HG03103 (cell line): Measurements from ENCODE around the gene SRGAP3.

Experiments
- ATAC-seq: cut with Tn5 transposase; IDR thresholded peaks from one replicate; pipeline ENCODE4 v1.9.1; 2021; ENCODE audit warnings: low read depth; ENCODE audit not compliant: unreplicated experiment

Gene SRGAP3

DNA sequence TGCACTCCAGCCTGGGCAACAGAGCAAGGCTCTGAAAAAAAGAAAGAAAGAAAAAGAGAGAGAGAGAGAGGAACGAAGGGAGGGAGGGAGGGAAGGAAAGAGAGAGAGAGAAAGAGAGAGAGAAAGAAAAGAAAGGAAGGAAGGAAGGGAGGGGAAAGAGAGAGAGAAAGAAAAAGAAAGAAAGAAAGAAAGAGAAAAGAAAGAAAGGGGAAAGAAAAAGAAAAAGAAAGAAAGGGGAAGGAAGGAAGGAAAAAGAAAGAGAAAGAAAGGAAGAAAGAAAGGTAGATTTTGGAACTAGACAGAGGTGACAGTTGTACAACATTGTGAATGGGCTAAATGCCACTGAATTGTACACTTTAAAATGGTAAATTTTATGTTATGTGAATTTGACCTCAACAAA lies 5.3 kb upstream of the SRGAP3 start:
- no peak for ATAC-seq

DNA sequence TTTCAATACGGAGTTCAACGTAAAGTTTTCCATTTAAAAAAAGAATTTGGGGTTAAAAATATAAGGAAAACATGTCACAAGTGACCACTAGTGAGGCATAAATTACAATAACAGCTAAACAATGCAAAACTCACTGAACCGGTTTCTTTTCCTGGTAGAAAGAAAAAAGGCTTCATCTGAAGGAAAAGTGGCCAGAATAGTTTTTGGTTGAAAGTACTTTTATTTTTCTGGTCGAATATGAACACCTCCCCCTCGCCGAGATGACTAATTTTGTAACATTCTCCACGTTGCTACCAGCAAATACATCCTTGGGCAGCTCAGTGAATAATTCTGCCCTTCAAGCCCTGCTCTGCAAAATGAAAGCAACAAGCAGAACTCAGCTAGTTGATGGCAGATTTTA lies 3.9 kb upstream of the SRGAP3 start:
- ATAC-seq = no peak

GRCh38 chr3:9251055-9251786 lies 1.8 kb upstream of the SRGAP3 start:
- no peak for ATAC-seq

DNA sequence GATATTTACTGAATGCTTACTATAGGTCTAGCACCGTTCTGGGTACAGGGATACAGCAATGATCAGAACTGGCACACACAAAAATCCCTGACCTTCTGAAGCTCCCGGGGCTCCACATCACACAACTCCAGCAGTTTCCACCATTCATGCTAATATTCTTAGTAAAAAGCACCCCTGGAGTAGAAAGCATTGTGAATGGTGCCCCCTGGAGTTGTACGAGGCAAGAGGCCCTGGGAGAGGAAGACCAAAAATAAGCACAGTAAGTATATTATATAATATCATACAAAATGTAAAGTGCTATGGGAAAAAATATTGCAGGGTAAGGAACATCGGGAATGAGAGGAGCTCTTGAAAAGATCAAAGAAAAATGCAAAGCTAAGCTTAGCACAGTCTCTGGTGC lies 790 bp upstream of the SRGAP3 start:
- ATAC-seq = no peak

DNA sequence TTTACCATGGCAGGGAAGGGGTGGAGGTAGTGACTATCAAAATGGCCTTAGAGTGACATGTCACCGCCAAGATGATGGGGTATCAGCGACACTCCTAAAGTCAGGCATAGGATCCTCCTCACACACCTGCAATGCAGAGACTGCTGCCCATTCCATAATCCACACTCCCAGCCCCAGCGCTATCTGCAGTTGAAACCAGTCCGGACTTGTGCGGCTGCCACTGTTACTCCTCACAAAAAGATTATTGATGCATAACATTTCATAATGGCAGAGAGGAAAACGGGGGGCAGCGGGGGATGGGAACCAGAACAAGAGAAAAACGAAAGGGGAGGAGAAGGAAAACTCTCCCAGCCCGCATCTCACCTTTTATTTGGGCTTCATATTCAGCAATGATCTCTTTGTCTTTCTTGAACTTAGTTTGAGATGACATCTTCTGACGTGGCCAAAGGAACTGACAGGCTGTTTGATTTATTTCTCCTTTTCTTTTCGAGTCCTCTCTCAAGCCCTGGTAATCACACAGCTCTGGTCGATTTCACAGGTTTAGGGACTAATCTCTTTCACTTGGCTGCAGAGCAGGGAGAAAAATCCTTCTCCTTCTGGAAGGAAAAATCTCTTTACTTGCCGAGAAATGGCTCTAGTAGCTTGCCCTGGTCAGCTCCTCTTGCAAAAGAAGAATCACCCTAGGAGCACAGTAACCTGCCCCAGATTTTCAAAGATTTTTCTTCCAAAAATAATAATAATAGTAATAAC lies 749 bp downstream of the SRGAP3 start:
- ATAC-seq = no peak

DNA sequence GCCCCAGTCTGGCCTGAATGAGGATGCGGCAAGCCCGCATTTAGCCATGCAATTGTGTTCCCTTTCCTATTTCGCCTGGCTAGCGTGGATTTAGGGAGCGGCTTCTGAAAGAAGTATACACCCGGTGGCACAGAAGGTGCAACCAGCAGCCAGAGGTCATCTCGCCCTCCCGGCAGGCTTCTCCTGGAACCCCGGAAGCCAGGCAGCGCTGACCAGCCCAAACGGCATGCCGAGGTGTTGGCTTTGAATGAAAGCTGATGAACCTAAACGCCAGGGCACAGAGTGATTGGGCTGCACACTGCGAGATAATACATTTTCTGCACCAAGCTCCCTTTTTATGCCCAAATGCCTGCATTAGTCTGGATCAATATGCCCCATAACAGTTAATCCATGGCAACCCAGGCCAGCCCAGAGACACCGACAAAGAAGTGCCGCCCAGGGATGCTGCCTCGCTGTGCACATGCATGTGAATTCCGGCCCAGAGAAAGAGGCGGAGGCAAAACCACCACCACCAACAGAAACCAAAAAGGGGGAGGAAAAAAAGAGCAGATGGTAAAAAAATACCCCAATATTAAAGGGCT lies 1.4 kb downstream of the SRGAP3 start:
- no peak for ATAC-seq

- ATAC-seq = no peak
Observed at GRCh38 chr3:9247361-9247940, 2.0 kb downstream of the SRGAP3 start.

GRCh38 chr3:9246189-9246588 lies 3.3 kb downstream of the SRGAP3 start:
- no peak for ATAC-seq

- ATAC-seq = no peak
Observed at GRCh38 chr3:9244495-9245183, 4.8 kb downstream of the SRGAP3 start.

DNA sequence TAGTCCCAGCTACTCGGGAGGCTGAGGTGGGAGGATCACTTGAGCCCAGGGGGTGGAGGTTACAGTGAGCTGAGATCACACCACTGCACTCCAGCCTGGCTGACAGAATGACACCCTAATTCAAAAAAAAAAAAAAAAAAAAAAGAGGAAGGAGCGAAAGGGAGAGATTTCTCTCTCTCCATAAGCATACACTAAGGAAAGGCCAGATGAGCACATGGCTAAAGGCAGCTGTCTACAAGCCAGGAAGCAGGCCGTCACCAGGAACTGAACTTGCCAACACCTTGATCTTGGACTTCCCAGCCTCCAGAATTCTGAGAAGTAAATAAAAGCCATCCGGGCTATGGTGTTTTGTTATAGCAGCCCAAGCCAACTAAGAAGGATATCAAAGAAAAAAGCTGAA lies 7.5 kb downstream of the SRGAP3 start:
- ATAC-seq = no peak

- ATAC-seq = no peak
Observed at GRCh38 chr3:9239680-9240079, 9.8 kb downstream of the SRGAP3 start.

GRCh38 chr3:9238721-9239295 lies 10.6 kb downstream of the SRGAP3 start:
- ATAC-seq = no peak

DNA sequence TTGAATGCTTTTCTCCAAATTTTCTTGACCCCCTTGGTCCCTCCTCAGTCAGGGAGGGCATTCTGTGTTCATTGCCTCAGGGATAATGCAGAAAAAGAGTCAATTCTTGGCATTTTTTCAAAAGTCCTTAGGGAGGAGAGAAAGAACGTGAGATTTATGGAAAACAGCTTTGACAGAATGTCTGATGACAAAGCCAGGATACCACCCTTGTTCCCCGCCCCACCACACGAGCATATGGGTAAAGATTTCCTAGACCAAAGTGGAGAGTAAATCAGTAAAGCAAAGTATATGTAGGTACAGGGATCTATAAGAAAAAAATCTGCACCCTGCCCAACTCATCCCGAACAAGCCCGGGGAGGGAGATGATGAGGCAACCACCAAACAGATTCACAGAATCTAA lies 11.2 kb downstream of the SRGAP3 start:
- no peak for ATAC-seq

DNA sequence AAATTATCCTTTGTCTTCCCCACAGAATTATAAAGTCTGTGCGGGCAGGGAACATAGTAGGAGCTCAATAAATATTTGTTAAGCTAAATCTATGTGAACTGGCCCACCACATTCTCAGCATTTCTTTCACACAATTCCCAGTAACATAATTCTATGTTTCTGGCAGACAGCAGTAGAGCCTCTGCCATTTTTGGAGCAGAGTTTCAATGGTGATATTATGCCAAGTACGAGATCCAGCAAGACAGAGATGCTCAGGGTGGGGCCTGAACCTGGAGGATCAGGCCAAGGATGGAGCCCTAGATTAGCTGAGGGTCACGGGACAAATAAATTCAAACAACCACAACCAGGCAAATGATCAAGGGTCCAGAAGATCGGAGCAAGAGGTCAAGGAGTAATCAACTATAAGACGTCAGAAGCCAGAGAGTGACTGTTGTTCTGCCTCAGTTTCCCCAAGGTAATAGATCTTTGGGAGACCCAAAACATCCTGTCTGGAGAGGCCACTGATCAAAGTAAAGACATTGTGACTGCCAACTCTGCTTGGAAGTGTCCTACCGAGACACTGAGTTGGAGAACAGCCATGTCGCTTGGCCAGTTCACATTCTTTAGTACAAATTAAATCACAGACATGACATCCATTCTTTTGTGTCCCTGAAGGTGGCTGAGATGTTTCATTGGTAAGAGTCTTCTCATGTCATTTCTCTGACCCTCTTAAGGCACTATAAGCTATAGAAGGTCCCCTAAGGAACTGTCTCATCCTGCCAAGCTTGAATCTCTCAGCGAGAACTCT lies 15.4 kb downstream of the SRGAP3 start:
- no peak for ATAC-seq

GRCh38 chr3:9233101-9233500 lies 16.3 kb downstream of the SRGAP3 start:
- ATAC-seq = no peak

DNA sequence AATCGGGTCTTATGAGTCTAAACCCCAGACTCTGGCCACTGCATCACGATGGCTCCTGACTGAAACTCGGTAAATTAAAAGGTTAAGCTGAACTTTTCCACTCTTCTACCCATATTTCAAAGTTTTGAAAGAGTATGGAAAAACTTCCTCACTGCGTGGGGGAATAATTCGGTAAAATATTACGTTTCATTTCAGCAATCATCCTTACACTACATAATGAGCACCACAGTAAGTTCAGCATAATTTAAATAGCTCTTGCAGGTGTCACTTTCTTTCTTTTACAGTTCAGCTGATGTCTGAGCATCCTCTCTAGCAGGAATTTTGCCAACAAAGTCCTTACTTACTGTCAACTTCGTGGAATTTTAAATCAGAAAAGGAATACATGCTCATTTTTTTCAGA lies 17.5 kb downstream of the SRGAP3 start:
- ATAC-seq = no peak

DNA sequence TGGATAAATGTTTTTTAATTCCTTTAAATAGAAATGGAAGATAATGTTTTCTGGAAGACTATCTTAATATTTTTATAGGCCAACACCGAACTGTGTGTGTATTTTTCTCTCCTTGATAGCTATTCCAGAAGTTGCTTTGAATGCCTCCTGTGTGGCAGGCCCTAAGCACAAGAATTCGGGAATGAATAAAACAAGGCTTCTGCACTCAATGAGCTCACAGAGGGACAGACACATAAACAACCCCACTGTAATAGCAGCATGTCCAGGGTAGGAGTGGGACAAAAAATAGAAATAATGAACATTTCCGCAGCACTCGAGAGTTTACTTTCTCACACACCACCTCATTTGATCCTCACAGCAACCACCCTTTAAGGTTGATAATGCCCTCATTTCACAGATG lies 18.0 kb downstream of the SRGAP3 start:
- ATAC-seq = no peak

DNA sequence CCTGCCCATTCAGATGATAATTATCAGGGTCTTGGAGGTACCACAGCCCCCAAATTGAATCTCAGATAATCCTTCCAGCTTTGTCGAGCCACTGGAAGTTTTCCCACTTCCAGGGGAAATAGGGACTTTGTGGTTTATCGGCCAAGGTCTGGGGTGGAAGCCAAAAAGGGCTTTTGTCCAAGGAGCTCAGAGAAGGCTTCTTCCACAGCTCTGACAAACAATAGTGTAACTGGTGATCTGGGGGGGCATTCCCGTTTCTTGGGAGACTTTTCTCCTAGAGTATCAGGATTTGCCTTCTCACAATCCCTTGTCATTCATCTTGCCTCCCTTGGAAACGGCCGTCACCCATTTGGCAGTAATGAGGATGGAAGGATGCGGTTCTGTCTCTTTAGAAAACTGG lies 18.4 kb downstream of the SRGAP3 start:
- ATAC-seq = no peak

DNA sequence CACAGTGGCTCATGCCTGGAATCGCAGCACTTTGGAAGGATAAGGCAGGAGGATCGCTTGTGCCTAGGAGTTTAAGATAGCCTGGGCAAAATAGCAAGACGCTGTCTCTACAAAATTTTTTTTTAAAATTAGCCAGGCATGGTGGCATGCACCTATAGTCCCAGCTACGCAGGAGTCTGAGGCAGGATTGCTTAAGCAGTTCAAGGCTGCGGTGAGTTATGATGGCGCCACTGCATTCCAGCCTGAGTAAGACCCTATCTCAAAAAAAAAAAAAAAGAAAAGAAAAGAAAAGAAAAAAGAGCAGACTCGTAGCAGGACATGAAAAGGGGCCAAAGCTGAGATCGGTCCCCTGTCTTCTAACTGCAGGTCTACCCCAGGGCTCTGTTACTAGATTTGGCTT lies 18.9 kb downstream of the SRGAP3 start:
- ATAC-seq = no peak

DNA sequence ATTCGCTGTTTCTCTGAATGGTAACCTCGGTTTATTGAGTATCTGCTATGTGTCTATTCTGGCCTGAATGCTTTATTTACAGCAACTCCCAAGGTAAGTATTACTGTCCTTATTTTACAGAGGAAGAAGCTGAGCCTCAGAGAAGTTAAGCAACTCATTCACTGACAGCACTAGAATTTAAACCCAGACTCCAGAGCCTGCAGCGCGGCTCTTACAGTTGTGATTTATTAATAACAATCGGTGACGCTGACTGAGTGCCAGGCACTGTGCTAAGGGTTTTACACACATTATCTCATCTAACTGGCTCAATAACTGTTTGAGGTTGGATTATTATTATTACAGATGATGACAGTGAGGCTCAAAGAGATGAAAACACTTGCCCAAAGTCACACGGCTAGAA lies 19.6 kb downstream of the SRGAP3 start:
- ATAC-seq = no peak
